NCI-H1105 treated with DMSO at 0.1 percent for 48 hours (cell line): ENCODE data around the gene TMEM45A.
"Not testable (repeated sequence)": the region's sequence is repeated elsewhere in the genome, so short reads cannot be mapped to it uniquely, and the experiment has no call there.

ENCODE experiments used
- DNase-seq: peaks from one replicate; lab custom pipeline; 2025; lab: John Stamatoyannopoulos, UW

The TMEM45A gene, protein sequence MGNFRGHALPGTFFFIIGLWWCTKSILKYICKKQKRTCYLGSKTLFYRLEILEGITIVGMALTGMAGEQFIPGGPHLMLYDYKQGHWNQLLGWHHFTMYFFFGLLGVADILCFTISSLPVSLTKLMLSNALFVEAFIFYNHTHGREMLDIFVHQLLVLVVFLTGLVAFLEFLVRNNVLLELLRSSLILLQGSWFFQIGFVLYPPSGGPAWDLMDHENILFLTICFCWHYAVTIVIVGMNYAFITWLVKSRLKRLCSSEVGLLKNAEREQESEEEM

DNA sequence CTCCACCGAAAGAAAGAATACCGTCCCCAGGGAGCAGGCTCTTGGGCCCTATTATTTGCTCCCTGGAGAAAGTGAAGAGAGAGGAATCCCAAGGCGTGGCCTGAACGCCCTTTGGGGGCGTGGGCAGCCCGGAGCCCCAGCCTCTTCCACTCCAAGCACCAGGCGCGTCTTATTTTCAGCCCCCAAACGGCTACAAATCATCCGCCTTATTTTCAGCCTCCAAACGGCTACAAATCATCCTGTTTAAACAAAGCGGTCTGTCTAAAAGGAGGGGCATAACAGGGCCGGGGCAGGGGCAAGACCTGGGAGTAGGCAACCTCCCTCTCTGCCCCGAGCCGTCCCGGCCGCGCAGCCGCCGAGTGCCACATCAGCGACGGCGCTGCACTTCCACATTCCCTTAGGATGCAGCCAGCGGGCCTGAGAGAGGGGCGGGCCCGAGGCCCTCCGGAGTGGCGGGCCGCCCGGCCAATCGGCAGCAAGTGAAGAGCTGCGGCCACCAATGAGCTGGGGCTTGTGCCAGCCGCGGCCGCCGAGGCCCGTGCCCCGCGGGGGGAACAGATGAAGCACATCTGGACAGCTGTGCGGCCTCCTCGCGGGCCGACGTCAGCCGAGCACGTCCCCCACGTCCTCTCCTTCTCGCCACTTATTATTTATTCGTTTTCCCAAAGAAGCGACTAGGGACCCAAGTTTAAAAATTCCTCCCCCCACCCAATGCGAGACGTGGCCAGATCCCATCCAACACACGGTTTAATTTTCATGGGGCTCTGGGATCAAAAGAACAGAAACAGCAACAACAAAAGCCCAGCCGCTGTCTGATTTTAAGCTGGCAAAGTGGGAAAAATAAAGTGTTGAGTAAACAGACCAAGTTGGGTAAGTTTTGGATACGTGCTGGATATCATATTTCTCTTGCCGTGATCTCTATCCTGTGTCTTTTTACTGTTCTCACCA is at the start of gene TMEM45A:
TSS of gene TMEM45A (plus strand) at position 561 of the 948 bp plus-strand sequence. CDS start 62,593 bp downstream, outside the sequence.
- DNase-seq: peak; percentile 94

DNA sequence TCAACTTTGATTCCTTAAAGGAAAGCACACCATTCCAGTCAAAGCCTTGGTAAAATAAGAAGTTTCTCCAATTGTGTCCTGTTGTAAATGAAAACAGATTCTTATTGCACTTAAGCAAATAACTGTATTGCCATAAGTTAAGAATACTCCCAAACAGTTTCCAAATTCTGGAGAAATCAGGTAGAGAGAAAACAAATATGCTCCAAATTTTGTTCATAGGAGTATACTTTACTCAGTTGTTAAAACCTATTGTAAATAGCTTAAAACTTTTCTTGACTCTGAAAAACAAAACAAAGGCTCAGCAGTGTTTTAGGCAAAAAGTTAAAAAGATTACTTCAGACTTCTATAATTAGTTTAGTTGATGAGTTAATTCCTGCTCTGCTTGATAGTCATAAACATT is 48.7 kb upstream of the TMEM45A start:
- DNase-seq: no peak

DNA sequence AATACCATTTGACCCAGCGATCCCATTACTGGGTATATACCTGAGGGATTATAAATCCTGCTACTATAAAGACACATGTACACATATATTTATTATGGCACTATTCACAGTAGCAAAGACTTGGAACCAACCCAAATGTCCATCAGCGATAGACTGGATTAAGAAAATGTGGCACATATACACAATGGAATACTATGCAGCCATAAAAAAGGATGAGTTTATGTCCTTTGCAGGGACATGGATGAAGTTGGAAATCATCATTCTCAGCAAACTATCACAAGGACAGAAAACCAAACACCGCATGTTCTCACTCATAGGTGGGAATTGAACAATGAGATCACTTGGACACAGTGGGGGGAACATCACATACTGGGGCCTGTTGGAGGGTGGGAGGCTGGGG is 45.4 kb upstream of the TMEM45A start:
- not testable (repeated sequence) for DNase-seq

DNA sequence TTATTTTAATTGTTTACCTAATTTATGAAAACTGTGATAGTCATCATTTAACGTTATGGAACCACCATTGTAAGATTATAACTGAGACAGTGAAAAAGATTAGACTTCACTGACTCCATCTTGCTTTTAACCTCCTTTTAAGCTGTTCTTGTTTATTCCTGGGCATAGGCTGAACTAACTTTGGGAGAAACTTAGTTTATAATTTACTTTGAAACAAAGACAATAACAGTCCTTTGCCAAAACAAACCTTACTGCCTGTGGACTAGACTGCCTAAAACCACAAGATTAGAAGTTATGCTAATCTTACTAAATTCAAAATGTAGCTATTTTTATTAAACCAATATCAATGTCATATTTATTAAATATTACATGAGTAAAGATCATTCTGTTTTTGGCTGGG is 44.3 kb upstream of the TMEM45A start:
- no peak for DNase-seq

DNA sequence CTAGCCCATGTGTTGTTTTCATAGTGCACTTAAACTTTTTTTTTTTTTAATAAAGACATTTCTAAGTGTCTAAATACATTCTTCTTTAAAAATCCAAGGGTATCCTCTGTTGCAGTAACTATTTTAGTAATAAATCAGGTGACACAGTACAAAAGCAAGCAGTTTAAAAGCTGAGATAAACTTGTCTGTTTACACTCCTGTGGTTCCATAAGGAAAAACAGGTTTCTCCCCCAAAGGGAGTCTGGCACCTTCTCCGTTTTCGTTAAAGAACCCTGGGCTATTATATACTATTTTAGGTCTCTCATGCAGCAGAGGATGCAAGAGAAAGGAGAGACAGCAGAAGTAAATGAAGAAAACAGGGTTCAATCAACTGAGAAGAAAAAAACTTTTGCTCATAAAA is 43.2 kb upstream of the TMEM45A start:
- no peak for DNase-seq

DNA sequence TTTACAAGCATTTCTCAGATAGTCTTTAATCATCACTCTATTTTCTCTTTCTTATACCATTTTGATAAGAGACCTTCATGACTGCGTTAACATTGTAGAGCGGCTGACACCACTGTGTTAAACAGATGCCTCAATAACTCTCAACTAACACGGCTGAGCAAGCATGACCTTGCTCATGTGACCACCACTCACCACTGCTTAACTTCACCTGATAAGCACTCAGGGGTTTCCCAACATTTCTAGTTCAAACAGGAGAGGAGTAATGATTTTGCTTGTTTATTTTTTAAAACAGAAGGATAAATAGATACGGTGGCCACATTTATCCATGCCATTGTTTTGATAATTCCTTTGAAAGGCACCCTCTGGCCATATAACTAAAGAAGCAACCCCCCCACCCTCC is 37.7 kb upstream of the TMEM45A start:
- no peak for DNase-seq

DNA sequence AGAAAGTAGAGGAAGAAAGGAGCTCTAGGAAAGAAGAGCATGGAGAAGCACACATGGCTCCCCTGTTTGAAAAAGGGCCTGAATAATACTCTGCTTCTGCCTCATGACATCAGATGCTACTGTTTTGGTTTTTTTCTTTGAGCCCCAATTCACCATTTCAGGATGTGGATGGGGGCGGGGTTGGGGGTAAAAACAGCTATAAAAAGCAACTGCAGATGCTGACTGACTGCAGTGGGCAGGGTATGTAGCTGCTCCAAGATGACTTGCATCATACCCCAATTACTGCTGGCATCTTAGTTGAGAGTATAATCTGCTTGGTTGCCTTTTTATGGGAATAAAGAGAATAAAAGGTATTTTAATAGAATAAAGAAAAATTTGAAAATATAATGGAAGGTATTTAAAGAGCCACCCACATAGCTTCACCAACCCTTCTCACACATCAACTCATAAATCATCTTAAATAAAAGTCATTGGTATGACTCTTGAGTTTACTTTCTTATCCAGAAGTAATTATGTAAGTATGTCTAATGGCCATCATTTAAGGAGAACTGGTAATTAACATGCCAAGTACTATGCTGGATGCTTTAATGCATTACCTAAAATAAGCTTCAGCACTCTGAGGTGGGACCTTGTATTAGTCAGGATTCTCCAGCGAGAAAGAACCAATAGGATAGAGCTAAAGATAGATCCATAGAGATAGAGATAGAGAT is 36.4 kb upstream of the TMEM45A start:
- no peak for DNase-seq

DNA sequence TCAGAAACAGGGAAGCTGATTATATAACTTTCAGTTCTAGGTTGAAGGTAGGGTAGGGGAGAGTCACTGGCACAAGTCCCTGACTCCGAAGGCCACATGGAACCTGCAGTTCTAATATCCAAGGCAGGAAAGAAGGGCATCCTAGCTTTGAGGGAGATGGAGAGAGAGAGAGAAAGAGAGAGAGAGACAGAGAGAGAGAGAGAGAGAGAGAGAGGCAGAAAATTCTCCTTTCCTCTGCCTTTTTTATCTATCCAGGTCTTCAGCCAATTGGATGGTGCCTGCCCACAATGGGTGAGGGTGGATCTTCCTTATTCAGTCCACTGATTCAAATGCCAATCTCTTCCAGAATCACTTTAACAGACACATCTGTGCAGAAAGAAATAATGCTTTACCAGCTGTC is 35.7 kb upstream of the TMEM45A start:
- DNase-seq: no peak

DNA sequence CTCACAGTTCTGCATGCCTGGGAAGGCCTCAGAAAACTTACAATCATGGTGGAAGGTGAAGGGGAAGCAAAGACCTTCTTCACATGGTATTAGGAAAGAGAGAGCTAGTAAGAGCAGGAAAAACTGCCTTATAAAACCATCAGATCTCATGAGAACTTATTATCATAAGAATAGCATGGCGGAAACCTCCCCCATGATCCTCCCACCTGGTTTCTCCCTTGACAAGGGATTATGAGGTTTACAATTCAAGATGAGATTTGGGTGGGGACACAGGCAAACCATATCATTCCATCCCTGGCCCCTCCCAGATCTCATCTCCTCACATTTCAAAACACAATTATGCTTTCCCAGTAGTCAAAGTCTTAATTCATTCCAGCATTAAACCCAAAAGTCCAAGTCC is 34.6 kb upstream of the TMEM45A start:
- no peak for DNase-seq

DNA sequence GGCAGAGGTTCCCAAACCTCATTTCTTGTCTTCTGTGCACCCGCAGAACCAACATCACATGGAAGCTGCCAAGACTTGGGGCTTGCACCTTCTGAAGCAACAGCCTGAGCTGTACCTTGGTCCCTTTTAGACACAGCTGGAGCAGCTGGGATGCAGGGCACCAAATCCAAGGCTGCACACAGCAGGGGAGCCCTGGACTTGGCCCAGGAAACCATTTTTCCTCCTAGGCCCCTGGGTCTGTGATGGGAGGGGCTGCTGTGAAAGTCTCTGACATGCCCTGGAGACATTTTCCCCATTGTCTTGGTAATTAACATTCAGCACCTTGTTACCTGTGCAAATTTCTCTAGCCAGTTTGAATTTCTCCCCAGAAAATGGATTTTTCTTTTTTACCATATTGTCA is 33.6 kb upstream of the TMEM45A start:
- no peak for DNase-seq

DNA sequence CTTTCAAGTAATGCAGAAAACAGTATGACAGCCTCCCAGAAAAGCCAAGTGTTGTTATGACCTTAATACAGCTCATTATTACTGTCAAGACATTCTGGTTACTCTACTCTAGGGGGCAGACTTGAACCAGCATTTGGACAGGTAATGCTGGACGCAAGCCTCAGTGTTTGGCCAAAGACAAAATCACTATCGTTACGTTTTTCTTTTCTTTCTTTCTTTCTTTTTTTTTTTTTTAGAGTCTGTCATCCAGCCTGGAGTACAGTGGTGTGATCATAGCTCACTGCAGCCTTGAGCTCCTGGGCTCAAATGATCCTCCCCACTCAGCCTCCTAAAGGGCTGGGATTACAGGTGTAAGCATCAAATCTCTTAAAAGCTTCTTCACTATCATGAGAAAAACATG is 29.4 kb upstream of the TMEM45A start:
- DNase-seq: peak; percentile 64

DNA sequence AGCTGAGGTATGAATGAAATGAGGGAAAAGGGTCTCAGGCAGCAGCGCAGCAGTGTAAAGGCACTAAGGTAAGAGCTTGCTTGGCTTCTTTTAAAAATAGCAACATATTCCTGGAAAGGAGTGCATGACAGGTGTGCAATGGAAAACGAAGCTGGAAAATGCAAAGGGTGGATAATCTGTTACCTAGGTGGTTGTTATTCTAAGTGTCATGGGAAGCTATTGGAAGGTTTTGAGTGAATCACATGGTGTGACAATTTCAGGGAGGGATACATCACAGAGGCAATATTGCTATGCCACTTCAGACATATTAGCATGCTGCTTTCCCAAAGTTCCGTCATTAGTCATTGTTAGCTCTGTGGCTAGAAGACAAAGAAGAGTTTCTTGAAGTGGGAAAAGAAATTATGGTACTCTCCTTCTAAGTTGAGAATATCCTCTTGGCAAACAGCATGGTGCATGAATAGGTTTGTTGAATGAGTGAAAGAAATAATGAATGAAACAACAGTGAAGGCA is 28.7 kb upstream of the TMEM45A start:
- DNase-seq: no peak

DNA sequence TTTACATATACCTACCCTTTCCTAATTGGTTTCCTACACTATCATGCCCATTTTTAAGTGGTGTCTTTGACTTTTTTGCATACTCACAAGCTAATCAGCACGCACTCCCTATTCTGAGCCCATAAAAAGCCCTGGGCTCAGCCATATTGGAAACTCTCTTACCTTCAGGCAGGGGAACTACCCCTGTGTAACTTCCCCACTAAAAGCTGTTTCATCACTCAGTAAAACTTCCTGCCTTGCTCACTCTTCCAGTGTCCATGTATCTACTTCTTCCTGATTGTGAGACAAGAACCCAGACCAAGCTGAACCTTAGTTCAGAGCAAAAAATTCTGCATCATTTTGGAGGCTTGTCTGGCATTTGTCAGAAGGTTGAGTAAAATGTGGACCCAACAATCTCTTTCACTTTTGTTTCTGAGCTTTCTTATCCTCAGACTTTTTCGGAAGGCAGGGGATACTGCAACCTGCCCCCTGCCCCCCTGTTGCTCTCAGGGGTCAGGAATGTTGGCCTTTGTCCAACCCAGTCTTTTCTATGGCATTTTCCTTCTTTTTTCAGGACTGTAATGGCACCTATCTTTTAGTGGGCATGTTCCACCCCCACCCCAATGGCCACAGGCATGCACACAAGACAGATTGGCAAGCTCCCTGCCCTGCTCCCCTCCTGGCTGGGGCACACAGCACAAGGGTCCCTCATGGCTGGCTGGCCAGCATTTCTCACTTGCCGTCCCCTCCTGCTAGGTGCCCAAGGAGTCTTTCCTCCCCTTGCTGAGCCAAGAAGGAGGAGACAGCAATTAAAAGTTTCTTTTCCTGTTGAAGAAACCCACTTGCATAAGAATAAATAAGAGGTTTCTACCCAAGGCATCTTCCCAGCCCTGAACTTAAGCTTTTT is 26.3 kb upstream of the TMEM45A start:
- no peak for DNase-seq

DNA sequence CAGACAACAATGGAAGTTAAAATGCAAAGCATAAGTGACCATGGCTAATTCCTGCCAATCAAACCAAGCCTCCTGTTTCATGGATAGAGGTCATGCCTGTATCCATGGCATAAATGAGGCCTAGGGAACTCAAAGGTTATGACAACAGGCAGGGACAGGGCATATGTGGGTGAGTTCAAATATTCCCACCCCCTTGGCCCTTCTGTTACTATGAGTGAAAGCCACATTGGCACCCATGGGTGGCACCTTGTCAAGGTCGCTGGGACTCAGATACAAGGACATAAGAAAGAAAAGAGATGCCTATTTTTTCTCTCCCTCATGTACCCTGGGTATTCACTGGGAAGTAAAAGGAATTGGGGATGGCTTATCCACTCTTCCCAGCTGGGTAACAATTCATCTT is 25.3 kb upstream of the TMEM45A start:
- DNase-seq: no peak

DNA sequence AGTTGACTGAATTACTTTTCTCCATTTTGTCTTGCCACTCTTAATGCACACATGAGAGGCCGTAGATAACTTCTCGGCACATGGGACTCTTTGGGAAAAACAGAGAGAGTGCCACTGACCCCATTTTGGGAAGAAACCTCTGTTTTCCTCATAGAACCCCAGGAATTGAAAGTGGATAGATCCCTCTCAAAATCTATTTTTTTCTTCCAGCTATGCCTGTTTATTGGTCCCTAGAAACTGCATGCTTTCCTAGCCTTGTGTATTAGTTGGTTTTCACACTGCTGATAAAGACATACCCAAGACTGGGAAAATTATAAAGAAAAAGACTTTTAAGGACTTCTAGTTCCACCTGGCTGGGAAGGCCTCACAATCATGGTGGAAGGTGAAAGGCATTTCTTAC is 23.7 kb upstream of the TMEM45A start:
- DNase-seq: no peak

DNA sequence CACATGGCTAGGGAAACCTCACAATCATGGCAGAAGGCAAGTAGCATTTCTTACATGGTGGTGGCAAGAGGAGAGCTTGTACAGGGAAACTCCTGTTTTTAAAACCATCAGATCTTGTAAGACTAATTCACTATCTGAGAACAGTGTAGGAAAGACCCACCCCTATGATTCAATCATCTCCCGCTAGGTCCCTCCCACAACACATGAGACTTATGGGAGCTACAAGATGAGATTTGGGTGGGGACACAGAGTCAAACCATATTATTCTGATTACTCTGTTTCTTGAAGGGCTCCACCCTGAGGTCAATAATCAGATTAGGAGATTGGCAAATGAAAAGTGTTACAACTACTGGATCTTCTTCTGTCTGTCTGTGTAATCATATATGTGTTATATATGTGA is 21.5 kb upstream of the TMEM45A start:
- no peak for DNase-seq

DNA sequence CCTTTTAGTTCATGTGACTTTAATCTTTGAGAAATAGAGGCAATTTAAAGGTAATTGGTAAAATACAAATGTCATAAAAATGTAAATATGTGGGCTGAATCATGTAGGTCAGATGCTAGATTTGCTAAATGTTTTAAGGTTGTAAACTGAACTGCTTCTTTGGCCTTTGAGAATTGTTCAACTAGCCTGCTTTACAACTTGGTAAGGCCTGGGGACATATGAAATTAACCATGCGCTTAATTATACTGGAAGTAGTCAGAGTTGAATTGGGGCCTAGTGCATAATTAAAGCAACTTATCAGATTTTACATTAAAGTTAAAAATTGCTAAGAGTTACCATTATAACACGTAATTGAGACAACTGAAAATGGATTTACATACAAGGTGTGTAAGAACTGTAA is 21.0 kb upstream of the TMEM45A start:
- DNase-seq: no peak

DNA sequence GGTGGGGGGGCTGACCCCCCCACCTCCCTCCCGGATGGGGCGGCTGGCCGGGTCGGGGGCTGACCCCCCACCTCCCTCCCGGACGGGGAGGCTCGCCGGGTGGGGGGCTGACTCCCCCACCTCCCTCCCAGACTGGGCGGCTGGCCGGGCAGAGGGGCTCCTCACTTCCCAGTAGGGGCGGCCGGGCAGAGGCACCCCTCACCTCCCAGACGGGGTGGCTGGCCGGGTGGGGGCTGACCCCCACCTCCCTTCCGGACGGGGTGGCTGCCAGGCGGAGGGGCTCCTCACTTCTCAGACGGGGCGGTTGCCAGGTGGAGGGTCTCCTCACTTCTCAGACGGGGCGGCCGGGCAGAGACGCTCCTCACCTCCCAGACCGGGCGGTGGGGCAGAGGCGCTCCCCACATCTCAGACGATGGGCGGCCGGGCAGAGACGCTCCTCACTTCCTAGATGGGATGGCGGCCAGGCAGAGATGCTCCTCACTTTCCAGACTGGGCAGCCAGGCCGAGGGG is 14.5 kb upstream of the TMEM45A start:
- not testable (repeated sequence) for DNase-seq

DNA sequence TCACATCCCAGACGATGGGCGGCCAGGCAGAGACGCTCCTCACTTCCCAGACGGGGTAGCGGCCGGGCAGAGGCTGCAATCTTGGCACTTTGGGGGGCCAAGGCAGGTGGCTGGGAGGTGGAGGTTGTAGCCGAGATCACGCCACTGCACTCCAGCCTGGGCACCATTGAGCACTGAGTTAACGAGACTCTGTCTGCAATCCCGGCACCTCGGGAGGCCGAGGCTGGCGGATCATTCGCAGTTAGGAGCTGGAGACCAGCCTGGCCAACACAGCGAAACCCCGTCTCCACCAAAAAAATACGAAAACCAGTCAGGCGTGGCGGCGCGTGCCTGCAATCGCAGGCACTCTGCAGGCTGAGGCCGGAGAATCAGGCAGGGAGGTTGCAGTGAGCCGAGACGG is 13.9 kb upstream of the TMEM45A start:
- not testable (repeated sequence) for DNase-seq

DNA sequence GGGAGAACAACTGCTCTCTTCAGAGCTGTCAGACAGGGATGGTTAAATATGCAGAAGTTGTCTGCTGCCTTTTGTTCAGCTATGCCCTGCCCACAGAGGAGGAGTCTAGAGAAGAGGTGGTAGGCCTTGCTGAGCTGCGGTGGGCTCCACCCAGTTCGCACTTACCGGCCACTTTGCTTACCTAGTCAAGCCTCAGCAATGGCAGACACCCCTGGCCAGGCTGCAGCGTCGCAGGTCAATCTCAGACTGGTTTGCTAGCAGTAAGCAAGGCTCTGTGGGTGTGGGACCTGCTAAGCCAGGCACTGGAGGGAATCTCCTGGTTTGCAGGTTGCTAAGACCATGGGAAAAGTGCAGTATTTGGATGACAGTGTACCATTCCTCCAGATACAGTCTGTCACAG is 12.3 kb upstream of the TMEM45A start:
- DNase-seq: no peak

DNA sequence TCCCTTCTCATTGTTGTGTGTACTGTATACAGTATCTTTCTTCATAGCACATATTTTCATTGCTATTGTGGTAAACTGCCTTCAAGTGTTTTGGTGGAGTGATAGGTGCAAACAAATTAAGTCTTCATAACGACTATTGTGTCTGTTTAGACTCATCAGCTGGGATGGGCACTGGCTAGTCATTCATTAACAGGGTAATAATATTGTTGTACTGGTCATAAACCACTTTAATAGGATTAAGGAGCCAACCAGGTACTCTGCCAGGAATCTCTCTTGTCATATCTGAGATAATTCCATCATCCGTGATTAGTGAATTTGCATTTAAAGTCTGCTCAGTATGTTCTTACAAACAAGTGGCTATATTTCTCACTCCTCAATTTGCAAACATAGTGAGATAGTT is 10.2 kb upstream of the TMEM45A start:
- no peak for DNase-seq
